HG03469 (cell line): Measurements from ENCODE around the gene RASL12.
"Not testable (repeated sequence)": the region's sequence is repeated elsewhere in the genome, so short reads cannot be mapped to it uniquely, and the experiment has no call there.

Experiments used
- ATAC-seq: cut with Tn5 transposase; IDR thresholded peaks from one replicate; pipeline ENCODE4 v1.9.1; 2021; ENCODE audit warnings: mild to moderate bottlenecking, moderate library complexity, moderate number of reproducible peaks; ENCODE audit not compliant: unreplicated experiment

RASL12 gene

GRCh38 chr15:65067645-65068402, at the start of gene RASL12:
Gene RASL12, minus strand, starts transcription at chr15:65067991. Its CDS starts 156 bp downstream, at chr15:65067835.
- no peak for ATAC-seq

DNA sequence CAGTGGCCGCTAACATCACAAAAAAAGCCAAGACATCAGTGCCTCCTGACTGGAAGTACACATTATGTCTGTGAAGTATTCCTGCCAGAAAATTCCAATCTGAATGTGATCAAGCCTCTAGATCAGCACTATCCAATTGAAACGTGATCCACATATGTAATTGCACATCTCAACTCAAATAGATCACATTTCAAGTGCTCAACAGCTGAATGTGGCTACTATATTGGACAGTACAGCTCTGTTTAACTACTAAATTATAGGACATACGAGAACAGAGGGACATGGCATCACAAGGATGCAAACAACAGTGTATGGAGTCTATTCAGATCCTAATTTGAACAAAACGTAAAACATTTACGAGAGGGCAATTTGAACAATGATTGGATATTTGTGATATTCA, 47.8 kb upstream of the RASL12 start:
- no peak for ATAC-seq

DNA sequence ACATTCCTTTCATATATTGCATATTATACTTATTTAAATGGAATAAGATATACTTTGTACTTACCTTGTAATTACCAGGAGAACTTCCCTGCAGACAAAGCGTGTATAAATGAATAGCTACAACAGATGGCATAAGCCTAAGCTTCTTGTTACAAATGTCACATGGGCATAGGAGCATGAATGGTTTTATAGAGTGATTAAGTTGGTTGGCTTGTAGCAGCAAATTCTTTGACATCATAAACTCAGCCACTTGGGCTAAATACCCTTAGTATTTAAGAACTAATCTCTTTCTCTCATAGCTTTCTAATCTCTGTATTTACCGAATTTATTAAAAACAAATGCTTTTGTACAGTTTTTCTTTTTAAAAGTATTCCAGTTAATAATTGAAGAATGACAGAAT, 47.3 kb upstream of the RASL12 start, which contains the start of gene UBAP1L:
TSS of gene UBAP1L (minus strand) at position 115 of the 400 bp plus-strand sequence. CDS start 8,985 bp downstream, outside the sequence.
- ATAC-seq, result no peak

DNA sequence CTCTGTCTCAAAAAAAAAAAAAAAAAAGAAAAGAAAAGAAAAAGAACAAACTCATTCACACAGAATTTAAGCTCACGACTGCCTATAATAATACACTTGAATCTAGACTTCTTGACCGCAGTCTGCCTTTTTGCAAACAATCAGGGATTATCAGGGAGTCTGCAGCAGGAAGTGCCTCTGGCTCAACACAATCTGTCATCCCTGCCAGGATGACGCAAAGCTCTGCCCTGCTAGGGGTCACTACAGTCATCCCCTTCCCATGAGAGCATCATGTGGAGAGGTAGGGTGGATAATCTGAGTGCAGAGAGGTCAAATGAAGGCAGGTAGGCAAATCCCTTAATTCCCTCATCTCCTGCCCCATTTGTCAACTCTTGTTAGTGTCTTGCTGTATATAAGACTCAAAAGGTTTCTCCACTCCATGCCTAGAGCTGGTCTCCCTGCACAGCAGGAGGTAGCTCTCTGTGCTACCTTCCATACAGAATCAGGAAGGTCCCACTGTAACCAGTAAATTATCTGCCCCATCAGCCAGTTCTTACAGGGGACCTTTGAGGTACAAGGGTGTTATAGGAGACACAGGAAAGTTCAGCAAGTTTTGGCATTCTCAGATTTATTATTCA, 43.0 kb upstream of the RASL12 start:
- no peak for ATAC-seq

- ATAC-seq, result no peak
Observed at GRCh38 chr15:65106011-65106590, 38.3 kb upstream of the RASL12 start.

- ATAC-seq, result no peak
Observed at GRCh38 chr15:65105038-65105437, 37.2 kb upstream of the RASL12 start.

DNA sequence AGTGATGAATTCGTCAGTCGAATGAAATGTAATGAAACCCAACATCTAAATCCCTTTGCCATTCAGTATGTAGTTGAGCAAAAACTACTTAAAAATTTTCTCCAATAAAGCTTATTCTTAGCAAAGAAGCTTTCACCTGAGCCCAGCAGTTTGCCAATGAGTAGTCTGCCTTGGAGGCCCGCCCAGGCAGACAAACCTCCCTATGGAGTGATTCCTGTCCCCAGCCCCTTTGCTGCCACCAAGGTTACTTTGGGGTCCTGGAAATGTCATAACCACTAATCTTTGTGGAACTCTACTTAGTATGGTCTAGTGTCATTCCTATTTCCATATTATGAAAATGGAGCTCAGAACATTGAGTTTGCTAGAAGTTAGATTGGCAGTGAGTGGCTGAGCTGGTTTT, 35.1 kb upstream of the RASL12 start:
- no peak for ATAC-seq

GRCh38 chr15:65101891-65102708, 34.3 kb upstream of the RASL12 start:
- ATAC-seq, result no peak

- ATAC-seq, result no peak
Observed at GRCh38 chr15:65101411-65101890, 33.7 kb upstream of the RASL12 start.

DNA sequence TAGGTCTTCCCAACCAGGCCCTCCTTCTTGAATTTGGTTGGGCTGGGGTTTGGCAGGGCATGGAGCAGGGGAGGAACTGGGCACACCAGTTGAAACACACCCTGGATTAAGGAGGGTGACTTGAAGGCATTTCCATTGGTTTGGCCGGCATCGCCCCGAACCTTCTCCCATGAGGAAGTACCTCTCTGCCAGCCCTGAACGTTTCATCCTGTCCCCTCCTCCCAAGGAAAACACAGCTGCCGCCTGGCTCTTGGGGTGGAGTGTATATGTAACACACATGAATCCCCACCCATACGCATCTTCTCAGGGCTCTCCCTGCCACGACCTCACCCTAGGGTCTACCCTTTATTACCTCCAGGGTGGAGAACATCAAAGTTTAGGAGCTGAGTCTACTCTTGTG, 32.7 kb upstream of the RASL12 start:
- no peak for ATAC-seq

DNA sequence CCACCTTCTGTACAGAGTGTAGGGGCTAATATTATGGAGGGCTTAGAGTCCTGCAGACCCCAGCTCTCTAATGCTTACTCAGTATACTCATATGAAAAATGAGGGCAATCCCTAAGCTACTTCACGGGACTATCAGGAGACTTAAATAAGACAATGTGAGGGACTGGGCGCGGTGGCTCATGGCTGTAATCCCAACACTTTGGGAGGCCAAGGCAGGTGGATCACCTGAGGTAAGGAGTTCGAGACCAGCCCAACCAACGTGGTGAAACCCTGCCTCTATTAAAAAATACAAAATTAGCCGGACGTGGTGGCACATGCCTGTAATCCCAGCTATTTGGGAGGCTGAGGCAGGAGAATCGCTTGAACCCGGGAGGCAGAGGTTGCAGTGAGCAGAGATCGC, 32.0 kb upstream of the RASL12 start:
- not testable (repeated sequence) for ATAC-seq

DNA sequence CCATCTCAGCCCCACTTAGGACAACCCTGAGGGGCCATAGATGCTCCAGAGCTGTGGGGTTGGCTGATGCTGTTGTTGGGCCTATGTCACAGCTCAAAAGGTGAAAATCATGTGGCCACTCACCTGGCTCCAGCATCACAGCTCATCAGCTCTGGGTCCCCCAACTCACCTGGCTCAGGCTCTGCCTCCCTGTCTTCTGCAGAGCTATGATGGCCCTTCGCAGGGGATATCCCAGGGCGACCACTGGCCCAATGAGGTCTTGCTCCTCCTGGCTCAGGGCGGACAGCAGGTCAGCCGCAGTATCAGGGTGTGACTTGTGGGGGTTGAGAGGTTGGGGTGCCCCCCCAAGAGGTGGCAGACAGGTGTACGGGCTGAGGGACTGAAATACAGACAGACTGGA, 31.5 kb upstream of the RASL12 start:
- no peak for ATAC-seq

GRCh38 chr15:65097651-65098263, 30.0 kb upstream of the RASL12 start:
- no peak for ATAC-seq

GRCh38 chr15:65096481-65097385, 28.9 kb upstream of the RASL12 start:
- no peak for ATAC-seq

GRCh38 chr15:65095747-65096104, 27.9 kb upstream of the RASL12 start:
- no peak for ATAC-seq

GRCh38 chr15:65095011-65095746, 27.4 kb upstream of the RASL12 start:
- ATAC-seq, result no peak

- ATAC-seq, result no peak
Observed at GRCh38 chr15:65094294-65094995, 26.7 kb upstream of the RASL12 start.

DNA sequence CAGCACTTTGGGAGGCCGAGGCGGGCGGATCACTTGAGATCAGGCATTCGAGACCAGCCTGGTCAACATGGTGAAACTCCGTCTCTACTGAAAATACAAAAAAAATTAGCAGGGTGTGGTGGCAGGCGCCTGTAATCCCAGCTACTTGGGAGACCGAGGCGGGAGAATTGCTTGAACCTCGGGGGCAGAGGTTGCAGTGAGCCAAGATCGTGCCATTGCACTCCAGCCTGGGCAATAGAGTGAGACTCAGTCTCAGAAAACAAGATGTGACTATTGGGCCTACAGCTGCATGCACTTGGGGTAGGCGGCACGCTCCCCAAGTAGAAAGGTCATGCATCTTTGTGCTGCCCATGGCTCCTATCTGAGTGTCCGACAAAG, 26.0 kb upstream of the RASL12 start:
- not testable (repeated sequence) for ATAC-seq
